RKO (cell line): Measurements from ENCODE around the gene LRRC8E.
"Not testable (repeated sequence)": the region's sequence is repeated elsewhere in the genome, so short reads cannot be mapped to it uniquely, and the experiment has no call there.

Source experiments
- DNase-seq: peaks from one replicate; pipeline ENCODE4 v3.0.0-alpha.2; 2016; ENCODE audit warnings: low spot score

The LRRC8E gene

DNA sequence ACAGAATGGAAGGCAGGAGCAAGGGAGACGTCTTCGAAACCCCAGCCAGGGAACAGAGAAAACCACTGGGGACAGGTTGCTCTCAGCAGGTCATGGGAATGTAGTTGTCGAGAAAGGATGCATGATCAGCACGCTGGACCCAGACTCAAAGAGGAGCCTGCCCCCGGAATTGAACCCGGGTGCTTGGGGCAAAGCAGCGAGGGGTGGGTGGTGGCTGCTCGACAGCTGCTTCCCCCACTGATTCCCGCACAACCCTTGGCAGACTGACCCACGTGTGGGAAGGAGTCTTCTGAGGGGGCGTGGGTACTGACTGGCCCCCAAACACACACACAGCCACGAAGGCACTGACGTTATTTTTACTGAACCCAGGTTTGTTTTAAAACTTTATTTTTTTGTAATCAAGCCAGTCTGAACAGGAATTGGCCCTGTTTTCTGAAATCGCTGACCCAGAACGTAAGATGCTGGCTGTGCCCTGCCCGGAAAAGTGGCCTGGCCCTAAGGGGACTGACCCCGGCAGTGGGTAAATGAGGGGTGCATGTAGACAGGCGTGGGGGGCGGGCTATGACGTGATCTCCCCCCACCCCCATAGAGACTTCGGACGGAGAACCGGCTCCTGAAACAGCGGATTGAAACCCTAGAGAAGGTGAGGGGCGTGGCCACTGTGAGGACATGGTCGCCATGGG lies 32.7 kb upstream of the LRRC8E start:
- no peak for DNase-seq

DNA sequence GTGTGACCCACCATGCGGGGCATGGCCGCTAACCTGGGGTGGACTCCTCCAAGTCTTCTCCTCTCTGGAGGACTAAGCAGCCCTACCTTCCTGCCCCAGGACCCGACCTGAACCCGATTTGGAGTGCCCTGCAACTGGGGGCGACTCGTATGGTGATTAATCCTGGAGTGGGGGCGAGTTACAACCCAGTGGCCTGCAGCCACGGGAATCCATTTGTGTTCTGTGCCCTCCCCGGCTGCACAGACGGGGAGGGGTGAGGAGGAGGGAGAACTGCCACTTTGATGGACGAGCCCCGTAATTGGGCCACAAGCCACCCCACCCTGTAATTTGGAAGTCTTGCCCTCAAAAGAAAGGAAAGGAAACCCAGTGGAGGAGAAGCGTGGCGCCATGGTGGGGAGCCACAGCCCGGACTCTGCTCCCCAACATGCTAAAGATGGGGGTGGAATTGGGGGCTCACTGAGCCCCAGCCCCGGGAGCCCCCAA lies 32.2 kb upstream of the LRRC8E start:
- no peak for DNase-seq

DNA sequence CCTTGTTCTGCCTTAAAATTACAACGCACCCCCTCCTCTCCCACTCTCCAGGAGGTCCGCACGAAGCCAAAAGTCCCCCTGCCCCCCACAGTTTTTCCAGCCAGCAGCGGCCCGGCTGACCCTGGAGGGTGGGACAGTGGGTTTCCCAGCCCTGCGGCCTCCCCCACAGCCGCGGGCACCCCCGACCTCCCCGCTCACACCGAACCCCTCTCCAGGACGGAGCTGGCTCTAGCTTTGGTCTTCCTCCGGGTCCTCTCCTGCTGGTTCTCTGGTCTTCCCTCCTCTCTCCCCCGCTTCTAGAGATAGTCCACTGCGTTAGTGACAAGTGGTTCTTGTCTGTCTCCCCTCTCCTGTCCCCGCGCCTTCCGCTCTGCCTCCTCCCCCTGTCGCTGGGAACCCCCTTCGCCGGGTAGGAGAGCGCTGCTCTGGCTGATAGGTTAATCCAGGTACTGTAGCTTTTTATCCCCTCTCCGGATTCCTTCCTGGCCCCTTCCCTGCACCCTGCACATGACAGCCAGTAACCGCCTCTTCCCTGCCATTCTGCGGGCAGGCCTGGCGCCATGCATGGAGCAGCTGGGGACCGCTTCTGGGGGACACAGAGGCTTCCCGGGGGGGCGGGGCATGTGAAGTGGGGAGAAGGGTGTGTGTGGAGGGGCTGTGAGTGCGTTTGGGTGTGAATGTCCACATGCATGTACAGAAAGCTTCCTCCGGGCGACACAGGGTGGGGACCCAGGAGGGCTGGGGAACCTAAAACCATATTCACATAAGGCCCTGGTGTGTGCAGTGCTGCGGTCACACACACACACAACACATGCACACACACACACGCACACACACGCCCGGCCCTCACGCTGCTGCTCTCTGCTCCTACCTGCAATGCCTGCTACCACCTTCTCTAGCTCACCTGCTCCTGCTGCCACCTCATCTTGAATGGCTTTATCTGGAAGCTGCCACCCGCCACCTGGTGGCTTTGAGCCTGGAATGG lies 31.3 kb upstream of the LRRC8E start:
- DNase-seq = no peak

DNA sequence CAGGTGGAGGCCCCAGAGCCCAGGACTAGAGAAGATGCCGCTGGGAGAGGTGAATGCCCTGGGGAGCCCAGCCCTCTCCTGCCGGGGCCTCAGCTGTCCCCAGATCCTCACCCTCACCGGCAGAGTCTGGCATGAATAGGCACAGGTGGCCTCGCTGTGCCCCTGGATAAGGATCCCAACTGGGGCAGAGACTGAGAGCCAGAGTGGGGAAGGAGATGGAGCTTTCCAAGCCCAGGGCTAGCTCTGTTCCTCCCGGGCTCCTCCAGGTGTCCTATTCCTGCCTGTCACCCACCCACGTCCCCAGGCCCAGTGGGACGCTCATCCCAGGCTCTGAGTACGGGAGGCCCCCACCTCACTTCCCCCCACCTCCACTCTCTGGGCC lies 30.6 kb upstream of the LRRC8E start:
- no peak for DNase-seq

GRCh38 chr19:7858109-7858770 lies 30.1 kb upstream of the LRRC8E start:
- DNase-seq = no peak

GRCh38 chr19:7859087-7859486 lies 29.2 kb upstream of the LRRC8E start:
- DNase-seq = not testable (repeated sequence)

GRCh38 chr19:7859831-7860713 lies 28.2 kb upstream of the LRRC8E start:
- no peak for DNase-seq

- DNase-seq = no peak
These were observed 27.3 kb upstream of the LRRC8E start for GRCh38 chr19:7860714-7861618.

DNA sequence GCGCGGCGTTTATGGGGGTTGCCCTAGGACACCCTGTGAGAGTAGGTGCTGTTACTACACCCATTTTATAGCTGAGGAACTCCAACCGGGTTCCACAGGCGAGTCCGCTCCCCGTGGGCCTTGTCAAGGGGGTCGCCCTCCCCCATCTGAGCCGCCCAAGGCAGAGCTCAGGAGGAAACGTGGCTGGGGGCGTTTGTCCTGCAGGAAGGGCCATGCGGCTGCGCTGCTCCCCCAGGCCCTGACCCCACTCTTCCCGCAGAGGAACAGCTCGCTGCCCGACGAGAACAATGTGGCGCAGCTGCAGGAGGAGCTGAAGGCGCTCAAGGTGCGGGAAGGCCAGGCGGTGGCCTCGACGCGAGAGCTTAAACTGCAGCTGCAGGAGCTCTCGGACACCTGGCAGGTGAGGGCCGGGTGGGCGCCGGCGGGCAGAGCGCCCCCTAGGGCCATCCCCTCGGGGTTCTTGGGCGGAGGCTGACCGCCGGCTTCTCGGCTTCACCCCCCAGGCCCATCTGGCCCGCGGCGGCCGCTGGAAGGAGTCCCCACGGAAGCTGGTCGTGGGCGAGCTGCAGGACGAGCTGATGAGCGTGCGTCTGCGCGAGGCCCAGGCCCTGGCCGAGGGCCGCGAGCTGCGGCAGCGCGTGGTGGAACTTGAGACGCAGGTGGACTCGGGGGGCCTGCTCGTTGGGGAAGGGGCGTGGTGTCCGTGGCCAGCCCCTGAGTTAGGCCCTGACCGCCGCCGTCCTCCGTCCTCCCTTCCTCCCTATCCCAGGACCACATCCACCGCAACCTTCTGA lies 26.5 kb upstream of the LRRC8E start:
- DNase-seq = no peak

DNA sequence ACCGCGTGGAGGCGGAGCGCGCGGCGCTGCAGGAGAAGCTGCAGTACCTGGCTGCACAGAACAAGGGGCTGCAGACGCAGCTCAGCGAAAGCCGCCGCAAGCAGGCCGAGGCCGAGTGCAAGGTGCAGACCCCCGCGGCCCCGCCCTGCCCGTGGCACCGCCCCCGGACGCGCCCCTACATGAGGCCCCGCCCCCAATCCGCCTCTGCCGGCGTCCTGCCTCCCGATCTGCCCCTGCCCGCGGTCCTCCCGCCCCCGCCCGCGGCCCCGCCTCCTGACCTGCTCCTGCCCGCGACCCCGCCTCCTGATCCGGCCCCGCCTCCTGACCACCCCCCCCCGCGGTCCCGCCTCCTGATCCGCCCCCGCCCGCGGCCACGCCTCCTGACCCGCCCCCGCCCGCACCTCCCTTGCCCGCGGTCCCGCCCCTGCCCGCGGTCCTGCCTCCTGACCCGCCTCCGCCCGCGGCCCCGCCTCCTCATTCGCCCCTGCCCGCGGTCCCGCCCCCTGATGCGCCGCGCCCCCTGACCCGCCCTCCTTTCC lies 25.8 kb upstream of the LRRC8E start:
- DNase-seq = no peak

DNA sequence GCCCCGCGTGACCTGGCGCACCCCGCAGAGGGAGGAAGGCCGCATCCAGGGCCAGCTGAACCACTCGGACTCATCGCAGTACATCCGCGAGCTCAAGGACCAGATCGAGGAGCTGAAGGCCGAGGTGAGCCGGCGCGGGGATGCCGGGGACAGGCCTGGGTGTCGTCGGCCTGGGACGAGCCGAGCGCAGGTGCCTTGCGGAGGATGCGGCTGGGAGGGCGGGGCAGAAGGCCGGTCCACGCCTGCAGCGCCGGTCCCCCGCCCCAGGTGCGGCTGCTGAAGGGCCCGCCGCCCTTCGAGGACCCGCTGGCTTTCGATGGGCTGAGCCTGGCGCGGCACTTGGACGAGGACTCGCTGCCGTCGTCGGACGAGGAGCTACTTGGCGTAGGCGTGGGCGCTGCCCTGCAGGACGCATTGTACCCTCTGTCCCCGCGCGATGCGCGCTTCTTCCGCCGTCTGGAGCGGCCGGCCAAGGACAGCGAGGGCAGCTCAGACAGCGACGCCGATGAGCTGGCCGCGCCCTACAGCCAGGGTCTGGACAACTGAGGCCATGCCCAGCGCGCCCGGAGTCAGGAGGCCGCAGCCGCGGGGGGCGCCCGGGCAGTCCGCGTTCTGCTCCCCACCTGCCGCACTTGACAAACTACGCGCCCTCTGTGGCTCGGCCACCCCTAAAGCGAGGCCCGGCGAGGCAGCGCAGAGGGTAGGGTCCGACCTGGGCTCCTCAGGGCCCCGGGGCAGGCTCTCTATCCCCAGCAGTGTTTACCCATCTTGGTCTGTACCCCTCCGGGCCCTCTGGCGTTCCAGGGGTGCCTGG lies 24.9 kb upstream of the LRRC8E start:
- no peak for DNase-seq

DNA sequence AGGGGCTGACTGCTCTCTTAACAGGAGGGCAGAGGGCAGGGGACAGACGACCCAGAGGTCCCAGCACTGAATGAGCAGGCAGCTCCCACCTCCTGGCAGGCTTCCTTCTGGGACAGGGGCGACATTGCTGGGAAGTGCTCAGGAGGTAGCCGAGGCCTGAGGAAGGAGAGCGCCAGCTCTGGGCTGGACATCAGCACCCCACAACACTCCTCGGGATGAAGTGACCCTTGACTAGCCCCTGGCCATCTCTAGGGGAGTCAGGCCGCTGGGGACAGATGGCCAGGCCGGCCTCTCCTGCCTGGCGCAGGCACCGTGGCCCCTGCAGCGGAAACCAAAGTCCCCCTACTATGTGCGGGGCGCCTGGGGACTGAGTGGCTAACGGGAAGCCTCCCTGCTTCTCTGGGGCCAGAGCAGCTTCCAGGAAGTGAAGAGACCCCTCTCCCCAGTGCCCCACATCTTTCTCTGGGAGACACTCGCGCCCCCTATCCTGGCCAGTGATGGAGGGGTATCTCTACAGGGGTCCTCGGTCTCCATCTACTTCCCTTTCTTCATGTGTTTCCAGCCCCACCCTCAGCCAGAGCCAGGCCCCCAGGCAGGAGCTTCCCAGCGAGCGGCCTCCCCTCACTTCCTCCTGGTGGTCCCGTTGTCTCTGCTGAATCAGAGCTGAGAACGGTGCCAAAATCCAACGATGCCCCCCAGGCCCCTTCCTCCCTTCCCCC lies 24.2 kb upstream of the LRRC8E start:
- no peak for DNase-seq

DNA sequence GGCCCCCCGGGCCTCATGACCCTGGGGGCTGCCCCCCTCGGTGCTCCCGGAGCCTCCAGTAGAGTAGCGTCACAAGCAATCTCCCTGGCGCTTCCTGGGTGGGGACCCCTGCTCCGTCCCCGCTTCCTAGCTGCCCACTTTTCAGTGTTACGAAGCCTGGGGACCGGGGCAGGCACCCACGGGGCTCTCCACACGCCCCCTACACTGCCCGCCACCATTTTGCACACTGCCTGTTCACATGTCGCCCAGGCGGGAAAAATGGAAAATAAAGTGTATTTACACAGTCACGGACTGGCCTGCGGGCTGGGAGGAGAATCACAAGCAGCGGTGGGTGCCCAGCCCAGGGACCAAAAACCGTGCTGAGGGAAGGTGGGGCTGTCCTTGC lies 23.6 kb upstream of the LRRC8E start:
- no peak for DNase-seq

DNA sequence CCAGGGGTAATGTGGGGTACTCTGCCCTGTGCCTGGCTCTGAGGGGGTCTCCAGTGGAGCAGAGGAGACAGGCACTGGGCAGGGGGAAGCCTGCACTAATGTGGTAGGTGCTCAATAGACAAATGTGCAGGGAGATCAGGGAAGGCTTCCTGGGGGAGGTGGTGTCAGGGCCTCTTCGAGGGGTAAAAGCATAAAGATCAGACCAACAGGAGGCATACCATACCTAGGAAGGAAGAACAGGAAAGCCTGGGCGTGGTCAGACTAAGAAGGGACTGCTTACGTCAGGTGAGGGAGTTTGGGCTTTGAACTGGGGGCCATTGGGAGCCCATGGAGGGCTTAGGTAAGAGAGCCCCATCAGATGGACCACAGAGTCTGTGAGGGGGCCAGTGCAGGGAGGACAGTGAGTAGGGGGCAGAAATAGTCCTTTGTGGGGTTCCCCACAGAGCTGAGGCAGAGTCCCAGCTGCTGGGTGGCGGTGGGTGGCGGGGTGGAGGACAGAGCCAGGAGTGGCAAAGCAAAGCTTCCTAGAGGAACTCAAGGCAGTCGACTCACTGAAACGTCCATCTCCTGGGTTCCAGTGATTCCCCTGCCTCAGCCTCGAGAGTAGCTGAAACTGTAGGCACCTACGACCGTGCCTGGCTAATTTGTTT lies 22.9 kb upstream of the LRRC8E start:
- no peak for DNase-seq

GRCh38 chr19:7866399-7867091 lies 21.8 kb upstream of the LRRC8E start:
- no peak for DNase-seq

GRCh38 chr19:7867092-7867844 lies 21.0 kb upstream of the LRRC8E start:
- DNase-seq = no peak
